Measurements from ENCODE around the gene LHFPL3. TPM values are rescaled to one million over a fixed set of nuclear protein-coding genes. Genes with fewer than 3 reads are reported as not detected.

LHFPL3 gene
- total and polyA plus RNA-seq, 2 of the 13 experiments (the other 11 are each of a cell fraction or from before 2014, with no cell fraction given) = not detected

DNA sequence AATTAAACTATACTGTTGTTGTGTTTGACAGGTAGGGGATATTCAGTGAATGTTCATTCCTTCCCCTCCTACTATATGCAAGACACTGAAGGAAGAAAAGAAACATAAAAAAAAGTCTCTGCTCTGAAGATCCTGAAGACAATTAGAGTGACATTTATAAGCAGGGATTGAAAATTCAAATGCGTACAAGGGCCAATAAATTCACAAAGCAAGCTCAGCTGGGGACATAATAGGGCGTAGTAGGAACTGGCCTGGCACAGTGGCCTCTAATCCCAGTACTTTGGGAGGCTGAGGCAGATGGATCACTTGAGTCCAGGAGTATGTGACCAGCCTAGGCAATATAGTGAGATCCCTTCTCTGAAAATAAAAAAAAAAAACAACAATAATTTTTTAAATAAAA, 580.7 kb downstream of the LHFPL3 start:
- FAIRE-seq = no peak
- Histone ChIP-seq H3K79me2 (ENCODE audit: insufficient read depth, low read length) (no peaks in the 10 kb centered on the region), H3K27ac (ENCODE audit: extremely low read length, insufficient read depth, low read length) (no peak overlapping the region), H2AFZ (ENCODE audit: low read length) (no peak overlapping the region), H3K4me2 (ENCODE audit: low read depth, low read length) (no peak overlapping the region), H3K9ac (ENCODE audit: insufficient read depth, low read depth, low read length) (no peak overlapping the region), H3K4me1 (ENCODE audit: insufficient read depth, low read length) (no peaks in the 10 kb centered on the region), H3K9me3 (ENCODE audit: low read length) (no peaks in the 10 kb centered on the region), H3K36me3 (replicated peaks in 1 of 2; ENCODE audit: control insufficient read depth in 1 of 2, insufficient read depth in 2 of 2, low read length in 2 of 2) (no peaks in the 10 kb centered on the region), H3K4me3 (replicated peaks in 1 of 3; ENCODE audit: insufficient read depth in 1 of 3, low read depth in 2 of 3, low read length in 3 of 3) (no peak overlapping the region), H3K27me3 (ENCODE audit: control insufficient read depth in 1 of 2, insufficient read depth in 2 of 2, low read length in 2 of 2) (0 out of 5 replicates have a peak, but pooled peaks cover 2 to 3% of the 10 kb centered on the region in 2 experiments), H4K20me1 (ENCODE audit: insufficient read depth, low read length) (no peaks in the 10 kb centered on the region)
- in situ Hi-C loops (cut with HindIII; ENCODE audit: extremely low pct_ligation_motif_present, low pct_unique_long_range_greater_than_20kb) (no loop called here), intact Hi-C loops (cut with micrococcal nuclease; ENCODE audit: unreplicated experiment) (no loop called here)
- DNase-seq (ENCODE audit: low spot score) = no peak
- no TSS peak for BruUV-seq (replicated peaks)
- ATAC-seq = no peak
- 35% methylated on average over 2 of the region's 2 CpGs for WGBS (ENCODE audit: low lambda C conversion rate)
- ChIA-PET POLR2A (no interaction called here), CTCF (ENCODE audit: low intra/inter-chr PET ratio, low total read pairs) (no interaction called here)
- TF ChIP-seq BHLHE40 (IDR thresholded peaks at IDR 0.05; ENCODE audit: low read length) = no peak
- TF ChIP-seq PRPF4 (IDR thresholded peaks at IDR 0.05; ENCODE audit: low read depth, low read length, poor library complexity, severe bottlenecking) = no peak
- no peak for TF ChIP-seq AGO1 (IDR thresholded peaks at IDR 0.05; ENCODE audit: low read depth, low read length, poor library complexity, severe bottlenecking)
- TF ChIP-seq, protein P1, sequence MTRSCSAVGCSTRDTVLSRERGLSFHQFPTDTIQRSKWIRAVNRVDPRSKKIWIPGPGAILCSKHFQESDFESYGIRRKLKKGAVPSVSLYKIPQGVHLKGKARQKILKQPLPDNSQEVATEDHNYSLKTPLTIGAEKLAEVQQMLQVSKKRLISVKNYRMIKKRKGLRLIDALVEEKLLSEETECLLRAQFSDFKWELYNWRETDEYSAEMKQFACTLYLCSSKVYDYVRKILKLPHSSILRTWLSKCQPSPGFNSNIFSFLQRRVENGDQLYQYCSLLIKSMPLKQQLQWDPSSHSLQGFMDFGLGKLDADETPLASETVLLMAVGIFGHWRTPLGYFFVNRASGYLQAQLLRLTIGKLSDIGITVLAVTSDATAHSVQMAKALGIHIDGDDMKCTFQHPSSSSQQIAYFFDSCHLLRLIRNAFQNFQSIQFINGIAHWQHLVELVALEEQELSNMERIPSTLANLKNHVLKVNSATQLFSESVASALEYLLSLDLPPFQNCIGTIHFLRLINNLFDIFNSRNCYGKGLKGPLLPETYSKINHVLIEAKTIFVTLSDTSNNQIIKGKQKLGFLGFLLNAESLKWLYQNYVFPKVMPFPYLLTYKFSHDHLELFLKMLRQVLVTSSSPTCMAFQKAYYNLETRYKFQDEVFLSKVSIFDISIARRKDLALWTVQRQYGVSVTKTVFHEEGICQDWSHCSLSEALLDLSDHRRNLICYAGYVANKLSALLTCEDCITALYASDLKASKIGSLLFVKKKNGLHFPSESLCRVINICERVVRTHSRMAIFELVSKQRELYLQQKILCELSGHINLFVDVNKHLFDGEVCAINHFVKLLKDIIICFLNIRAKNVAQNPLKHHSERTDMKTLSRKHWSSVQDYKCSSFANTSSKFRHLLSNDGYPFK (CRISPR knock-in tag; IDR thresholded peaks at IDR 0.05; ENCODE audit: borderline replicate concordance) = no peak
- TF ChIP-seq ZNF780A (CRISPR knock-in tag; IDR thresholded peaks at IDR 0.05) = no peak
- no peak for TF ChIP-seq GTF2F1 (IDR thresholded peaks at IDR 0.05; ENCODE audit: low read length)
